NCI-H2227 treated with DMSO at 0.1 percent for 48 hours (cell line): ENCODE results near the gene OPA3.

Experiments
- DNase-seq: peaks from one replicate; lab custom pipeline; 2025; lab: John Stamatoyannopoulos, UW

Gene OPA3

DNA sequence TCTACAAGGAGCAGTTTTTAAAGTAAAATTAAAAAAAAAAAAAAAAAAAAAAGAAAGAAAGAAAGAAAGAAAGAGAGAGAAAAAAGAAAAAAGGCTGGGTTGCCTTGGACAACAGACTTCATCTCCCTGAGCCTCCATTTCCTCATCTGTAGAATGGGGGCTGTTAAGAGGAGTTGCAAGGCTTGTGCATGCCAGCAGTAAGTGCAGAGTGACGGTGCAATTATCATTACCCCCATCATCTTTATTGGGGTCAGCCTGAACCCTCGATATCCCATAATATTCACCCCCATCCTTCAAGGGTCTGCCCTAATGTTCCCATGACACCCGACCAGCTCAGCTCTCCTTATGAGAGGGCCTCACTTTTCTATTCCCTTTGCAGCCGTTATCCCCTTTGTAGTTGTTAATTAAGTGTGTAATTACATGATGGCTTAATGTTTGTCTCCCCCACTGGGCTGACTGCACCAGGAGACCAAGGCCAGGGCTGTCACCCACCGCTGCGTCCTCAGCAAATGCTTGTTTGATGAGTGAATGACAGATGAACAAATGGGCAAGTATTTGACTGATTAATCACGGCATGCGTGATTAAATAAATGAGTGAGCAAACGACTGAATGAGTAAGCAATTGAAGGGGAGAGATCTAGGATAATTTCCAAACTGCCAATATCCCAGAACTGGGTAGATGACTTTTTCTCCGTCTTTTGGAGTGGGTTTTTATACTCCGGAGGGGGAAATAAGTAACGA is 106.7 kb downstream of the OPA3 start:
- DNase-seq = no peak
